Stimulated activated CD4-positive, alpha-beta T cell treated with anti-CD3 and anti-CD28 coated beads, Interleukin-1b, Interleukin-23, amount 100 ng/mL, for 24 hours (primary cell): ENCODE measurements around the gene CHRNA4.

Experiments used
- DNase-seq, 4 experiments: peaks; one replicate each; pipeline ENCODE4 v3.0.0-alpha.2; 2020; ENCODE audit warnings: low read depth in 4 of 4, low spot score in 1 of 4

Gene CHRNA4

GRCh38 chr20:63360850-63361518, at the start of gene CHRNA4:
TSS of gene CHRNA4 (minus strand) at chr20:63361349. CDS start at chr20:63361165, 184 bp downstream.
- DNase-seq: no peak

GRCh38 chr20:63409834-63410435, 48.8 kb upstream of the CHRNA4 start:
- DNase-seq: no peak

- DNase-seq: no peak
These were observed 48.1 kb upstream of the CHRNA4 start for GRCh38 chr20:63409066-63409833.

- no peak for DNase-seq
These were observed 47.5 kb upstream of the CHRNA4 start for GRCh38 chr20:63408684-63409046.

GRCh38 chr20:63407928-63408683, 47.0 kb upstream of the CHRNA4 start:
- DNase-seq: no peak

GRCh38 chr20:63406617-63407245, 45.6 kb upstream of the CHRNA4 start:
- DNase-seq: no peak

GRCh38 chr20:63406011-63406410, 44.9 kb upstream of the CHRNA4 start:
- DNase-seq: no peak

- no peak for DNase-seq
These were observed 44.1 kb upstream of the CHRNA4 start for GRCh38 chr20:63405102-63405730.

- no peak for DNase-seq
These were observed 43.3 kb upstream of the CHRNA4 start for GRCh38 chr20:63404129-63405085.

- DNase-seq: no peak
These were observed 42.4 kb upstream of the CHRNA4 start for GRCh38 chr20:63403403-63404105.

GRCh38 chr20:63402860-63403220, 41.7 kb upstream of the CHRNA4 start:
- DNase-seq: no peak

GRCh38 chr20:63402181-63402859, 41.2 kb upstream of the CHRNA4 start:
- DNase-seq: no peak

GRCh38 chr20:63401384-63402110, 40.4 kb upstream of the CHRNA4 start:
- no peak for DNase-seq

GRCh38 chr20:63400486-63401210, 39.5 kb upstream of the CHRNA4 start:
- no peak for DNase-seq

- DNase-seq: no peak
These were observed 38.6 kb upstream of the CHRNA4 start for GRCh38 chr20:63399596-63400375.
